HG03039 (cell line): Measurements from ENCODE around the gene PRKAB2.
"Not testable (repeated sequence)": the region's sequence is repeated elsewhere in the genome, so short reads cannot be mapped to it uniquely, and the experiment has no call there.

Experiments used
- ATAC-seq: cut with Tn5 transposase; IDR thresholded peaks from one replicate; pipeline ENCODE4 v1.9.1; 2021; ENCODE audit warnings: mild to moderate bottlenecking, moderate library complexity; ENCODE audit not compliant: unreplicated experiment

The PRKAB2 gene

GRCh38 chr1:147177611-147178380, 5.5 kb upstream of the PRKAB2 start:
- no peak for ATAC-seq

DNA sequence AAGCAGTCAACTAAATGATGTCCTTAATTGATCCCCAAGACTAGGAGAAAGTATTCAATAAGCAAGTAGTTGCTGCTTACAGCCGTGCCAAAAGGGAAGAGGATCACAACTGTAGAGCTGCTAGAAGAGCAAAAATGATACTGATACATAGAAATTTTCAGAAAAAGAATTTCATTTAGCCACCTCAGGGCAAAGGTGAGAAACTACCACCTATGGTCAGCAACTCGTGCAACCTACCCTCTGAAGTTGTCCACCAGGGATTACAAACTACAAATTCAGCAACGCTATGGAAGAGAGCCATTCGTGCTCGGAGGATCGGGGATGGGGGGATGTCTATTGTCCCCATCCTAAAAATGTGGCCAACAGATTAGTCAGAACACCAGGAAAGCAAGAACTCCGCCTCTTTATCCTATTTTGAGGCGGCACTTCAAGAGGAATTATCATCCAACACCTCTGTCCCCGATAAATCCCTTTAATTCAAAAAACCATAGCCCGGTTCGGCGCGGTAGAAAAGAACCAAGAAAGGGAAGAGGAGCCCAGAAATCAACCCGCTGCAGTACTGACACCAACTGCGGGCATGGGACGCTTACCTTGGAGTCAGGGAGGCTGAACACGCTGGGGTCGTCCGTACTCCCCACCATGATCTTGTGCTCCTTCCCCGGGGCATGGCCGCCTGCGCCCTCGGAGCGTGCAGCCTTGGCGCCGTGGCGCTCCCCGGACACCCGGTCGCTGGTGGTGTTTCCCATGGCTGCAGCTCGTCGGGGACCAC, 687 bp downstream of the PRKAB2 start:
- ATAC-seq = no peak

- no peak for ATAC-seq
Observed at GRCh38 chr1:147169840-147170674, 2.2 kb downstream of the PRKAB2 start.

- ATAC-seq = no peak
Observed at GRCh38 chr1:147169171-147169570, 3.1 kb downstream of the PRKAB2 start.

GRCh38 chr1:147168626-147169058, 3.6 kb downstream of the PRKAB2 start:
- ATAC-seq = no peak

DNA sequence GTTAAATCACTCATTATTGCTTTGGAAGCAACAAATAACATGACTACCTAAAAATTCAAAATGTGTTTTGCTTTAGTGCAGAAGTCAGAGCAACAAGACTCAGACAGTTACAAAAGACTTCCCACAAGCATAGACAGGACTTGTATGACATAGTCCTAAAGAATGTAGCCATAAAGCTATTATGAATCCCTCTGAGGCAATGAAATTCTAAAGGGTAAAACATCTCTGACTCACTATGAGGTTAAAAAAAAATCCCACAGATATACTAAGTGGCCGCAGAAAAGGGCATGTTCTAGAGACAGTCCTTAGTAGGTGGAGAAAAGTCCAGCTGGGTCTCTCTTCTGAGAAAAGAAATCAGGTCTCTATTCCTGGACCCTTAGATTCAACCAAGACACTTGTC, 4.9 kb downstream of the PRKAB2 start:
- ATAC-seq = no peak

- no peak for ATAC-seq
Observed at GRCh38 chr1:147163019-147163418, 9.3 kb downstream of the PRKAB2 start.

DNA sequence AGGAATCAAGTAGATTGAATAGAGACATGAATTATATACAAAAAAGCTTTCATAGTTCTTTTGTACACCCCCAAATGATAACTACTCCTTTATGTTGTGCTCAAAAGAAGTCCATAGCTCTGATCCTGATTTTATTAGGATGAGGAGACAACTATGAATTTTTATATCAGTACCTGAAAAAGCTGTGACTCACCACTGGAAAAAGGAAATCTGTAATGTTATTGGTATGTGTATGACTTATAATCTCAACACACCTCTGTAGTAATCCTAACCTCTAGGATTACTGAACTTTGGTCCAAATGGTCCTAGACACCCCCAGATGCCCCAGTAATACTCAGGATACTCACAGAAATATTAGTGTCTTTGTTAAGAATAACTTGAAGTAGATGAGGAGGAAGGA, 10.2 kb downstream of the PRKAB2 start:
- ATAC-seq = no peak

DNA sequence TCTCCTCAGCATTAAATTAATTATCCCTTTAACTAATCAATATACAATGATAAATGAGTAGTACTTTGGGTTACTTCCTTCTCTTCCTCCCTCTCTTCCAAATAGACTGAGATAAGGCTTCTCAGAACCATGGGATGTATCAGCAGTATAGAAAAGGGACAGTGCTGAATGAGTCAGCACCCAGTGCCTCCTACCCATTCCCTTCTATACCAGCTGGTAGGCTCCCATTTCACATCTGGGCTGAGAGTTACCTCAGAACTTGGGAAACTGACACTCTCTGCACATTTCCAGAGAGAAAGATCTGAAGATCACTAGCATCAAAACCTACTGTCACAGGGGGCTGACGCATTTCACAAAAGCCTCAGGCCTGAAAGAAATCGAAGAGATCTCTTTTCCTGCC, 15.2 kb downstream of the PRKAB2 start:
- not testable (repeated sequence) for ATAC-seq

GRCh38 chr1:147156642-147157041, 15.6 kb downstream of the PRKAB2 start:
- no peak for ATAC-seq

DNA sequence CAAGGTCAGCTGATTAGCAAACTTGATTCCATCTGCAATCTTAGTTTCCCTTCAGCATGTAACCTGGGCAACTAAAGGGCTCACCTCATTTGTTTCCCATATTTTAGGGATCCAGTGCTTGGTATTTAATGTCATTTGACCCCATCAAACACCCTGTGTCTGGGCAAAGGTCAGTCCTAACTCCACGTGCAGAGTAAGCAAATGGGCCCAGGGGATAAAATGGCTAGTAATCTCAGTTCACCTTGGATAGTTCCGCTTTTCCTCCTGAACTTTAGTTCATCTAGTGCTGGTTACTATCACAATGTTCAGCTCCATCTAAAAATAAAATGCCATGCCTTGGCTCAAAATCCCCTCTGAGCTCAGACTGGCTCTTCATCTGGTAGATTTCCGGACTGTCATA, 19.5 kb downstream of the PRKAB2 start:
- ATAC-seq = no peak

DNA sequence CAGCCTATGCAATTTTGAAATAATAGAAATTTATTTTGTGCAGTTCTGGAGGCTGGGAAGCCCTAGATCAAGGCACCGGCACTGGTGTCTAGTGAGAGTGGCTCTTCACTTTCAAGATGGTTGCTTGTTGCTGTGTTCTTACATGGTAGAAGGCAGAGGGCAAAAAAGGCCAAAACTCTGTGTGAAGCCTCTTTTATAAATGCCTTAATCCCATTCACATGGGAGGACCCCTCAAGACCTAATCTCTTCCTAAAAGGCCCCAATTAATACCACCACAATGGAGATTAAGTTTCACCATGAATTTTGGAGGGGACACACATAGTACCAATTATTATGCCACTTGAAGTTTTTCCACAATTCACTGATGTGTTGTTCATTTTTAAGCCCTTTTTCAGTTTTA, 21.0 kb downstream of the PRKAB2 start:
- no peak for ATAC-seq

DNA sequence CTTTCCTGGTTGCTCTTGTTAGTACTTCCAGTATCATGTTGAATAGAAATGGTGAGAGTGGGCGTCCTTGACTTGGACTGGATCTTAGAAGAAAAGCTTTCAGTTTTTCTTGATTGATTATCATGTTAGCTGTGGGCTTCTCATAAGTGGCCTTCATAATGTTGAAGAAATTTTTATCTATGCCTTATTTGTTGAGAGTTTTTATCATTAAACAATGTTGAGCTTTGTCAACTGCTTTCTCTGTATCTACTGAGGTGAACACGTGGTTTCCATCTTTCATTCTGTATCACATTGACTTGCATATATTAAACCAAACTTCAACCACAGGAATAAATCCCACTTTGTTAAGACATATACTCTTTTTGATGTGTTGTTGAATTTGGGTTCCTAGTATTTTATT, 29.4 kb downstream of the PRKAB2 start:
- no peak for ATAC-seq

DNA sequence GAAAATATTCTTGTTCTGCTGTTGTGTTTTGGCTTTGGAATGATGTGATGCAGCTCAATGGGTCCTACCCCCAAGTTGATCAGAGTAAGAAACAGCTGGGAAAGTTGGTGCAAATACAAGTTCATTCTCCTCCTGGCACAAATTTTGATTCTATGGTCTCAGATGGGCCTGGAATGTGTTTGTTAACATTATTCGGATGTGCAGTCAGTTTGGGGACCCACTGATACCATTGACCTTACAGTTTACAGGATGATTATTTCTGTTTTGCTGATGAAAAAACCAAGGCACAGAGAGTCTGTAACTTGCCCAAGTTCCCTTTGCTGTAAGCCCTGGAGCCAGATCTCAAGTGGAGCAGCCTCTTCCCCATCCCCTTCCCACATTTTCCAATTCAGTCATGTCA, 41.5 kb downstream of the PRKAB2 start:
- ATAC-seq = not testable (repeated sequence)

DNA sequence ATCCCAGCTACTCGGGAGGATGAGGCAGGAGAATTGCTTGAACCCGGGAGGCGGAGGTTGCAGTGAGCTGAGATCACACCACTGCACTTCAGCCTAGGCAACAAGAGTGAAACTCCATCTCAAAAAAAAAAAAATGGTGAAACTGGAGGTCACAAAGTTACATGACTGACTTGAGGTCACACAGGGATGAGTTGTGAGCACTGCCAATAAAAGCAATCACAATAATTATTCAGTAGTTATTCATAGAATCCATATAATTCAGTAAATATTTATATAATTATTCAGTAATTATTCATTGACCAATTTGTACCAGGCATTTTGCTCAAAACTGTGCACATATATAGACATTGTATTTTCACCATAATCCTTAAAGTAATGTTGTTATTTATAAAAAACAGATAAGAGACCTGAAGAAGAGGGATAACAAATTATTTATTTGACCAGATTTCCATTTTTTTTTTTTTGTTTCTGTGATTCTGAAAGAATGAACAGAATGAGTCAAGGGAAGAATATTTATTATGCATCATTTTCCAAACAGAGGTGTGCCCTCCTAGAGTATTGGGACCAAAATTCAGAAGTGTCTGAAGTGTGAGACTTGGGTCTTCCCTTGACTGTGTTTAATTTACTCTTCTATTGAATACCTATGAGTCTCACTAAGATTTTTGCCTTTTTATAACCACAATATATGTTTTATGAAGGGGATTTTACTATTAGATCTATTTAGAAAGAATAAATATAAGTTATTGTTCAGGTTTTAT, 43.0 kb downstream of the PRKAB2 start:
- no peak for ATAC-seq

GRCh38 chr1:147124266-147124665, 48.0 kb downstream of the PRKAB2 start:
- no peak for ATAC-seq

GRCh38 chr1:147117109-147117508, 55.2 kb downstream of the PRKAB2 start:
- no peak for ATAC-seq

GRCh38 chr1:147115496-147115895, 56.8 kb downstream of the PRKAB2 start:
- ATAC-seq = no peak

DNA sequence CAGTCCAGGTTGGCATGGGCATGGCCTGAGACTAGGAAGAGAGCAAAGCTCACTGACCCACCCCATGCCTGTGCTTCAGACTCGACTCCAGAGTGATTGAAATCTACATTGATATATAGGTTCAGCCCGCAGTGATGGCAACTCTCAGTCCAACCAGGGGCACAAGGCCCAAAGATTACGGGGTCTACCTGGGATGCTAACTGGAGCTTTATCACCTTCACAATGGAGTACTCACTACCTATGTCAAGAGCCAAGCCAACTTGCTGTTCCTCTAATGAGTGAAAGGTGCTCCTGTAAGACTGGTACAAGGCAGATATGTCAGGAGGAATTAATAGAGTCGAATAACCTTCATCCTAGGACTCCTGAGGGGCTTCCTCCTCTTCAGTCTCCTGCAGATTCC, 57.2 kb downstream of the PRKAB2 start:
- ATAC-seq = not testable (repeated sequence)

DNA sequence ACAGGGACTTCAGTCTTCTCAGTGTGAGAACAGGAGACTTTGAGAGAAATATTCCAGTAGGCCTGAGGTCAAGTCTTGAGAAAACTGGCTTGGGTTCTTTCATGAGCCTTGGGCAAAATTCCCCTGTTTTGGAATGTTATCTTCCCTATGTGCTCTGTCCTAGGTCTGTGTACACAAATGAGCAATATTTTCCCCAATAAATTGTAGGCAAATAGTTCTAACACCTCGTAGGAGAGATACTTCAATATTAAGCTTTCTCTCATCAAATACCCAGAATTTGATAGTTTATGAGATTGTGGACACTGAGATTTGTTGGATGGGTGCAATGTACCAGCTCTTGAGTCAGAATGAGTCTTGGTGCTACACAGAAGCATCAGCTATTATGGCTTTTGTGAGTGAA, 57.9 kb downstream of the PRKAB2 start:
- not testable (repeated sequence) for ATAC-seq
